NOMO-1 treated with DMSO at 0.1 percent for 48 hours (cell line): ENCODE data around the gene ARID4A.
"Not testable (repeated sequence)": the region's sequence is repeated elsewhere in the genome, so short reads cannot be mapped to it uniquely, and the experiment has no call there.

ENCODE experiments used
- DNase-seq: peaks from one replicate; lab custom pipeline; 2025; ENCODE audit not compliant: unreplicated experiment; lab: John Stamatoyannopoulos, UW

ARID4A gene, protein sequence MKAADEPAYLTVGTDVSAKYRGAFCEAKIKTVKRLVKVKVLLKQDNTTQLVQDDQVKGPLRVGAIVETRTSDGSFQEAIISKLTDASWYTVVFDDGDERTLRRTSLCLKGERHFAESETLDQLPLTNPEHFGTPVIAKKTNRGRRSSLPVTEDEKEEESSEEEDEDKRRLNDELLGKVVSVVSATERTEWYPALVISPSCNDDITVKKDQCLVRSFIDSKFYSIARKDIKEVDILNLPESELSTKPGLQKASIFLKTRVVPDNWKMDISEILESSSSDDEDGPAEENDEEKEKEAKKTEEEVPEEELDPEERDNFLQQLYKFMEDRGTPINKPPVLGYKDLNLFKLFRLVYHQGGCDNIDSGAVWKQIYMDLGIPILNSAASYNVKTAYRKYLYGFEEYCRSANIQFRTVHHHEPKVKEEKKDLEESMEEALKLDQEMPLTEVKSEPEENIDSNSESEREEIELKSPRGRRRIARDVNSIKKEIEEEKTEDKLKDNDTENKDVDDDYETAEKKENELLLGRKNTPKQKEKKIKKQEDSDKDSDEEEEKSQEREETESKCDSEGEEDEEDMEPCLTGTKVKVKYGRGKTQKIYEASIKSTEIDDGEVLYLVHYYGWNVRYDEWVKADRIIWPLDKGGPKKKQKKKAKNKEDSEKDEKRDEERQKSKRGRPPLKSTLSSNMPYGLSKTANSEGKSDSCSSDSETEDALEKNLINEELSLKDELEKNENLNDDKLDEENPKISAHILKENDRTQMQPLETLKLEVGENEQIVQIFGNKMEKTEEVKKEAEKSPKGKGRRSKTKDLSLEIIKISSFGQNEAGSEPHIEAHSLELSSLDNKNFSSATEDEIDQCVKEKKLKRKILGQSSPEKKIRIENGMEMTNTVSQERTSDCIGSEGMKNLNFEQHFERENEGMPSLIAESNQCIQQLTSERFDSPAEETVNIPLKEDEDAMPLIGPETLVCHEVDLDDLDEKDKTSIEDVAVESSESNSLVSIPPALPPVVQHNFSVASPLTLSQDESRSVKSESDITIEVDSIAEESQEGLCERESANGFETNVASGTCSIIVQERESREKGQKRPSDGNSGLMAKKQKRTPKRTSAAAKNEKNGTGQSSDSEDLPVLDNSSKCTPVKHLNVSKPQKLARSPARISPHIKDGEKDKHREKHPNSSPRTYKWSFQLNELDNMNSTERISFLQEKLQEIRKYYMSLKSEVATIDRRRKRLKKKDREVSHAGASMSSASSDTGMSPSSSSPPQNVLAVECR

DNA sequence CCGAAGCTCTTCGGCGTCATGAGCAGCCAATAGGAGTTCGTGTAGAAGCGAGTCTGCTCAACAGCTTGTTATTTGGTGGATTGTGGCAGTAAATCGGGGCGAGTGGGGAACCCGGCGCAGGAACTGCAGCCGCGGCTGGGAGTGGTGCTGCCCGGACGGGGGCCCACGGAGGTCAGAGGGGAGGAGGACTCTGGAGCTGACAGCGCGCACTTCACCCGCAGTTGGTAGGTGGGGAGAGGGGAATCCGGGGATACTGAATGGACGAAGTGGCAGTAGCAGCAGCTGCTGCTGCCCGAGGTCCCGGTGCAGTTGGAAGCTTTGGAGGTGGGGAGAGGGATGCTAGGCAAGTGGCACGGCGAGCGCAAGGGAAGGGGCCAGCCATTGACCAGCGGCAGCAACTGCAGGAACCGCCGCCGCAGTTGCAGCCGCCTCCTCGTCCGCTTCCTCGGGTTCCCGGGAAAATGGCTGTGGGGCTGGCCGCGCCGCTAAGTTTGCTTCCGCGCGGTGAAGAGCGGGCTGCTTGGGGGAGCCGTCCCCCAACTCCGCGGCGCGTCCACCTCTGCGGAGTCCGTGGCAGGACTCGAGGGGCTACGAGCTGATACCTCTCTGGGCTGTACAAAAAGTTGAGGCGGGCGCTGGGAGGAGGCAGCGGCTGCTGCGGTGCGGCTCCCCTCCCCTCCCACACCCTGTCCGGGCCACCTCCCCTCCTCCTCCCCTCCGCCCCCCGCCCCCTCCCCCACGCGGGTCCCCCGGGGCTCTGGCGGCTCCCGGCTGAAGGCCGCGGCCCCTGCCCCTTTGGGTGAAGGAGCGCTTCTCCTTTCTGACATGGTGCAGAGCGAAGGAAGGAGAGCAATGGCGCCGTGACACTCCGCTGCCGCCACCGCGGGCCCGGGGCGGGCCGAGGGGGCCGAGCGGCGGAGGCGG lies at the start of gene ARID4A:
Gene ARID4A (plus strand): TSS at position 79 of the 924 bp plus-strand sequence. CDS start 1,300 bp downstream, outside the sequence.
- peak; percentile 26 for DNase-seq

DNA sequence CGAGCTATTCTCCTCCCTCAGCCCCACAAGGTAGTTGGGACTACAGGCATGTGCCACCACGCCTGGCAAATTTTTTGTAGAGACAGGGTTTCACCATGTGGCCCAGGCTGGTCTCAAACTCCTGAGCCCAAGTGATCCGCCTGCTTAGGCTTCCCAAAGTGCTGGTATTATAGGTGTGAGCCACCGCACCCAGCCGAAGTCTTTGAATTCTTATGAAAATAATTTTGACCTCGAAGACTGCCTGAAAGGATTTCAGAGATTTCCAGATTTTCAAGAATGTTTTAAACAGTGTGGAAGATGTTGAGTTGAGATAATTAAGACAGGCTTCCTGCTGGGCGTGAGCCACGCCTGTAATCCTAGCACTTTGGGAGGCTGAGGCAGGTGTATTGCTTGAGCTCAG lies 48.7 kb upstream of the ARID4A start:
- no peak for DNase-seq

DNA sequence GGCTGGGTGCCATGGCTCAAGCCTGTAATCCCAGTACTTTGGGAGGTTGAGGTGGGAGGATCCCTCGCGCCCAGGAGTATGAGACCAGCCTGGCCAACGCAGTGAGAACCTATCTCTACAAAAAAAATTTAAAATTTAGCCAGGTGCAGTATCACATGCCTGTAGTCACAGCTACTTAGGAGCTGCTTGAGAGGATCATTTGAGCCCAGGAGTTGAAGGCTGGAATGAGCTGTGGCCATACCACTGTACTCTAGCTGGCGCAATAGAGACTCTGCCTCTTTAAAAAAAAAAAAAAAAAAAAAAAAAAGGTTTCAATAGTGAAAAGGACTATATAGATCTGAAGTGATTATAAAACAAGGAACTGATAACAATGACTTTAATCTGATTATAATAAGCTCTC lies 40.2 kb upstream of the ARID4A start:
- DNase-seq = no peak

DNA sequence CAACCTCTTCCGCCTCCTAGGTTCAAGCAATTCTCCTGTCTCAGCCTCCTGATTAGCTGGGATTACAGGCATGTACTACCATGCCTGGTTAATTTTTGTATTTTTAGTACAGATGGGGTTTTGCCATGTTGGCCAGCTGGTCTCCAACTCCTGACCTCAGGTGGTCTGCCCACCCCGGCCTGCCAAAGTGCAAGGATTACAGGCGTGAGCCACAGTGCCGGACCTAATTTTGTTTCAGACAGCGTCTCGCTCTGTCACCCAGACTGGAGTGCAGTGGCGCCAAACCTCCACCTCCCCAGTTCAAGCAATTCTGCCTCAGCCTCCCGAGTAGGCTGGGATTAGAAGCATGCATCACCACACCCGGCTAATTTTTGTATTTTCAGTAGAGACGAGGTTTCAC lies 36.4 kb upstream of the ARID4A start:
- not testable (repeated sequence) for DNase-seq

DNA sequence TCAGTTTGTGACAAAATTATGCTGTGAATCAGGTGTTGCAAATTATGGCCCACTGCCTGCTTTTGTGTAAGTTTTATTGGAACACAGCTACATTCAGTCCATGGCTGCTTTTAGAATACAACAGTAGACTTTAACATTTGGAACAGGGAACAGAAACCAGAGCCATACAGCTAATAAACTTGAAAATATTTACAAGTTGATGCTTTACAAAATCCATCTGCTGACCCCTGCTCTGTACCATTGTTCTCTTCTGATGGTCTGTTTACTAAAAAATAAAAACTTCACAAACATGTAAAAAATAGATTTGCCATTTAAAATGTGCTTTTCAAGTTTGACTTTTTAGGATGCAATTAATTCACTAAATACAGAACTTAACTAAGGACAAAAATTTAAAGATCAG lies 33.0 kb upstream of the ARID4A start:
- no peak for DNase-seq

DNA sequence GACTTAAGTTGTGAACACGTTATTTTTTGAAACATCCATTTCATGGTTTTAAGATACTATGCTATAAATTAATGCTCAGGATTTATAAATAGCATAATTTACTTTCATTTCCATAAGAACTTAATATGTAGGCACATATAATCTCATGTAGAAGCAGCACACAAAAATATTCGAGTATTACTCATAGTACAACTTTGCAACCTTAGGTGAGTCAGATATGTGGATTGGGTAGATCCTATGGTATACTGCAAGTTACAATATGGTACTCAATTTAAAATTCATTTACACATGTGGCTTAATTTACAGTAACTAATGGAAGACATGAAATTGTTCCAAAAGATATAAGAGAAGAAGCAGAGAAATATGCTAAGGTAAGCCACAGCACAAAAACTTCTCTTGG lies 27.7 kb upstream of the ARID4A start:
- DNase-seq = no peak

DNA sequence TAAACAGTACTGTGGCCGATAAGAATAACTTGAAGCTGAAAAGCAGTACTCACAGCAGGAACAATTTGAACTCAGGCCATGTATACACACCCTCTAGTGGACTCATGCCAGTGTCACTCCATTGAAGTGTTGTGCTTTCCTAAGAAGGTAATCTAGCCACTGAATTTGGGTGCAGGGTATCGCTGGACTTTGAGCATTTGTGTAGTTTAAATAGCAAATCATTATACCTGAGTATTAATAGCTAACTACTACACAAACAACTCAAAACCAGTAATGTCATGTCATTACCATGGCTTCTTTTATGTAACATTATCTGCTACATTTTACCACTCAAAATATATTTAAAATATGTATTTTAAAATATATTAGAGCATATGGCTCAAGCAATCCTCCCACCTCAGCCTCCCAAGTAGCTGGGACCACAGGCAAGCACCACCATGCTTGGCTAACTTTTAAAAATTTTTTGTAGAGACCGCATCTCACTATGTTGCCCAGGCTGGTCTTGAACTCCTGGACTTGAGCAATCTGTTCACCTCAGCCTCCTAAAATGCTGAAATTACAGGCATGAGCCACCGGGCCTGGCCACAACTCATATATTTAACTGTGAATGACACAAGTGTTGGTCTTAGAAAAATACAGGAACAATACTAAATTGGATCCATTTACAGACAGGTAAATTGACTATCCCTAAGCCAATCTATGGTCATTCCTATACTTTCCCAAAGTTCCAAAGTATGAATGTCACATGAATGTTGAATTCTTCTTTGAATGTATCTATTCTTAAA lies 25.6 kb upstream of the ARID4A start:
- no peak for DNase-seq

DNA sequence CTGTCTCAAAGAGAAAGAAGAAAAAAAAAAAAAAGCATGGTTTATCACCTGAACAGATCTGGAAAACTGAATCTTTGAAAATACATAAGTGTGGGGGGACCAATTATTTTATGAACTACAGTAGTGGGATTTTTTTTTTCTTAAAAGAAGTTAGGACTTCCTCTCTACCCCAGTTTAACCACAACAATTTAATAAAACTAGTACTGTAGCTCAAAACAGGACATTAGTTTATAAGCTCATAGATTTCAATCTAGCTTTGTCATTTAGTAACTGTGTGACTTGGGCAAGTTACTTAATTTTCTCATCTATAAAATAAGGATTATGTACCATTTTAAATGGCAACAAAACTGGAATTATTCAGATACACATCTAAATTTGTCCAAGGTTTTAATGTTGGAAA lies 23.5 kb upstream of the ARID4A start:
- DNase-seq = no peak

DNA sequence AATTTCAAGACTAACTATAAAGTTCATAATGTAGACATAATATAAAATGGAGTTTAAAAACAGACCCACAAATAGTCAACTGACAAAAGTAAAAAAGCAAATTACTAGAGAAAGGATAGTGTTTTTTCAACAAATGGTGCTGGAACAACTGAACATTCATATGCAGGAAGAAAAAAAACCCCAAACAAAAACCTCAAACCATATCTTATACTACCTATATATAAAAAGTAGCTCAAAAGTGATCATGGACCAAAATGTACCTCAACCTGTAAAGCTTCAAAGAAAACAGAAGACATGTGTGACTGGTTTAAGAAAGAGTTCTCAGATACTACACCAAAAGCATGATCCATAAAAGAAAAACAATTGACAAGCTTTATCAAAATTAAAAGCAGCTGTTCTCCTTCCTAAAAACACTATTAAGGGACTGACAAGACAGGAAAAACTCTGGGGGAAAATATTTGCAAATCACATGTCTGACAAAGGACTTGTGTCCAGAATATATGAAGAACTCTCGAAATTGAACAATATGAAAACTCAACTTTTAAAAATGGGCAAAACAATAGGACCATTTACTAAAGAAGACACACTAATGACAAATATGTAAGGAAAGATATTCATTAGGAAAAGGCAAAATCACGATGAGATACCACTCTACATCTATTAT lies 22.7 kb upstream of the ARID4A start:
- no peak for DNase-seq

DNA sequence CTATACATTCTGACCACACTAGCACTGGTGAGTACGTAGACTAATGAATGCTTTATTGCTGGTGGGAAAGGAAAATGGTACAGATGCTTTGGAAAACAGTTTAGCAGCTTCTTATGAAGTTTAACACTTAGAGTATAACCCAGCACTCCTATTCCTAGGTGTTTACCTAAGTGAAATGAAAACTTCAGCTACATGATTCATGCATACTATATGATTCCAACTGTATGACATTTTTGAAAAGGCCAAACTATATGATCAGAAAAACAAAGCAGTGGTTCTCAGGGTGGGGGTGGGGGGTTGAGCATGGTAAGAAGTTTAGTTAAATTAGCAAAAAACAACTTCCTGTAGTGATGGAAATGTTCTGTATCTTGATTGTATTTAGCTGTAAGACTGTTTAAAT lies 22.1 kb upstream of the ARID4A start:
- no peak for DNase-seq

DNA sequence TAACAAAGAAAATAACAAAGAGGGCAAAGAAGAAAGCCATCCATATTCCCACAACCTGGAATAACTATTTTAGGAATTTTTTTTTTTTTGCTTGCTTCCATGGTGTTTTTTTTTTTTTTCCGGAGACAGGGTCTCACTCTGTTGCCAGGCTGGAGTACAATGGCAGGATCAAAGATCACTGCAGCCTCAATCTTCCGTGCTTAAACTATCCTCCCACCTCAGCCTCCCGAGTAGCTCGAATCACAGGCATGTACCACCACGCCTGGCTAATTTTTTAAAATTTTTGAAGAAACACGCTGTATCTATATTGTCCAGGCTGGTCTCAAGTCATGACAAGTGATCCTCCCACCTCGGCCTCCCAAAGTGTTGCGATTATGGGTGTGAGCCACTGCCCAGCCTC lies 20.2 kb upstream of the ARID4A start:
- DNase-seq = no peak

DNA sequence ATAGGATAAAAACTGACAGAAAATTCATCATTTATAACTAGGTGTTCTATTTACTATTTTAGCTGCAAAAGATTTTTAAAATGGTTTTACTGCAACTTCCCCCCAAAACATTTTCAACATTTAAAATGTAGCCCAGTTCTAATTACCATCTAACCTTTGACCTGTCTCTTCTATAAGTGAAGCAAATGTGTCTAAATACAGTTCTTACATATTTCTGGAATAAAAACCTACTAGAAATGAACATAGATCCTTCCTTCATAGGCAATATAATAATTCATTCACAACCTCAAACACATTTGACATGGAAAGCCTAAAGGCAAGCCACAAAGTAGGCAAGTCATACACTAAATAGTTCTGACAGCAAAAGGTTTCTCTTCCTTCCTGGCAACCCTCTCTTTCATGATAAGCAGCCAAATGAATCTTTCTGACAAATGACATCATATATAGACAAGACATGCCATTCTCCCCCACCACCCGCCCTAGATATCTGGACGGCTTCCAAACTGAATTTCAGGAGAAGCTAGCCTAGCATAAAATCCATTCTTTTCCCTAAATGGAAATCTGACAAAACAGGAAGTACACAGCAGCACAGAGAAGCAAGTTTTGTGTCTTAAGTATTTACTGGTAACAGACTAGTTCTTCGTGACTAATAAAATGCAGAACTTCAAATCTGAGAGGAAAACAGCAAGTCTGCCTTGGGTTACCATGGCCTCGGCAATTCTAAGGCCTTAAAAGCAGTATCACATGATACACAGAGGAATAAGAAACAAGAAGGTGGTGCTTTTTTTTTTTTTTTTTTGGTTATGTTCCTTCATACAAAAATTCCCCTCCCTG lies 17.2 kb upstream of the ARID4A start:
- peak; percentile 74 for DNase-seq

DNA sequence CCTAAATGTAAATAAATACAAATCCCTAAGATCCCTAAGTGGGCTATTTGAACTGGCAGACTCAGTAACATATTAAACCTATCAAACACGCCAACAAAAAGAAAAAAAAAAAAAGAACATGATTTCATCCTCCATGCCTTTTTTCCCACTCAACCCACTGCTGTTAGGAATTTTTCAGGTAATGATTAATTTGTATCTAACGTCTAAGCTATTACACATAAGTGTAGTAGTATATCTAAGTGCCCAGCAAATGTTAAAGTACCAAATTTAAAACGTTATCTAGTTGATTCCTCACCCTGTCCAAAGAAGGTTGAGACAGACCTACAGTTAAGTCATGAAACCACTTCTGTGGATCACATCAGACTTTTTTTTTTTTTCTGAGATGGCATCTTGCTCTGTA lies 16.4 kb upstream of the ARID4A start:
- no peak for DNase-seq

DNA sequence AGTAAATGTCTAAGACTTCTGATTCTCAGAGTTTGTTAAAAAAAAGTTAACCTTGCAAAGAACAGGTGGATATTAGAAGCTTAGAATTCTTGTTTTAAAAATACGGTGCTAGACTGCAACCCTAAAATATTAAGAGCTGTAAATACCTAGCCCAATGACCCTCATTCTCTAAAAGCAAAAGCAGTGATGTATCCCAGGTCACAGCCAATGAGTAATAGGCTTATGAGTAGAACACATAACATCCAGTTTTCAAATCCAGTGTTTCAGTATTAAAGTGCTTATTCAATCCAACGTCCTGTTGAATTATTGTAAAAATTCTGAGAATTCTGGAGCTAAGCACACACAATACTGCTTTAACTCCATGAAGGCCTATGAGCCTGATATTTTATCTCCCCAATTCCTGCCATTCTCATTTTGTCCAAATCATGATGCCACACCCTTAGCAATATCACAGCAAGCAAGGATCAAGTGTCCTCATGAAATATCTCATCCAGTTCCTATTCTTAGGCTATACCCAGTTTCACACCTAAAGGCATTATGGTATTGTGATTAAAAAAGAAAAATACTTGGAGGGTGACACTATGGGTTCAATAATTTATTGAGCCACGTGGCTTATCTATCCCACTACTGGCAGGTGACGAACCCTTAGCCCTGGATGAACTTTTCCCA lies 15.3 kb upstream of the ARID4A start:
- no peak for DNase-seq

DNA sequence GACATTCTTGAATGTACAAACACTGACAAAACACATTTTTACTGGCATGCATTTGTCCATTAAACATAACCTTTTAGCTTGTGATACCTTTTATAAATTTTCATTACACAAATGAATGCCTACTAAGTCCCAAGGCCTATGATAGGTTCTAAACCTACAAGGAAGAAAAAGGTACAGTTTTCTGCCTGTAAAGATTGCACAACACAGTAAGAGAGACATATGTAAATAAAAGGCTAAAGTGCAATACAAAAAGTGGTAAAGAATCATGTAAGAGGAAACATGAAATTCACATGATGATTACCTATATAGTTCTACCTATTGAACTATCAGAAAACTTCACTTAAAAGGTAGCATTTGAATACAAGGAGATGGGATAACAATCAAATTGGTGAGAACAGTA lies 14.6 kb upstream of the ARID4A start:
- DNase-seq = no peak

DNA sequence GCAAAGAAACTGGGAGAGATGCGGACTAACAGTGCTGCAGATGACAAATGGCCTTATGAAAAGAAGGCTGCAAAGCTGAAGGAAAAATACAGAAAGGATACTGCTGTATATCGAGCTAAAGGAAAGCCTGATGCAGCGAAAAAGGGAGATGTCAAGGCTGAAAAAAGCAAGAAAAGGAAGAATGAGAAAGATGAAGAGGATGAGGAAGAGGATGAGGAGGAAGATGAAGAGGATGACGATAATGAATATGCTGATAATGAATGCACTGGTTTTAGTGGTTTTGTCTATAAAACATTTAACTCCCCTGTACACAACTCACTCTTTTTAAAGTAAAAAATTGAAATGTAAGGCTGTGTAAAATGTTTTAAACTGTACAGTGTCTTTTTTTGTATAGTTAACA lies 13.2 kb upstream of the ARID4A start:
- no peak for DNase-seq

DNA sequence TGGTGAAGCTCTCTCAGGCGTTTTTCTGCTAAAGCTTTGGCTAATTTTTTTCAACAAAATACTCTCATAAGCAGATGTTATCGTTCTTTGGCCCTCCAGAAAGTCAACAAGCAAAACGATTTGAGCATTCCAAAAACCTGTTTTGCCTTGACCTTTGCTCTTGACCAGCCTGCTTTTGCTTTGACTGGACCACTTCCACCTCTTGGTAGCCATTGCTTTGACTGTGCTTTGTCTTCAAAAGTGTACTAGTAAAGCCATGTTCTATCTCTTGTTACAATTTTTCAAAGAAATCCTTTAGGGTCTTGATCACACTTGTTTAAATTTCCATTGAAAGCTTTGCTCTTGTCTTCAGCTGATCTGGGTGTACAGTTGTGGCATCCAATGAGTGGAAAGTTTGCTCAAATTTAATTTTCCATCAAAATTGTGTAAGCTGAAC lies 10.7 kb upstream of the ARID4A start:
- DNase-seq = no peak
